GM21825 (cell line): ENCODE results near the gene GSE1.

Experiments
- ATAC-seq: cut with Tn5 transposase; IDR thresholded peaks from one replicate; pipeline ENCODE4 v1.9.1; 2021; ENCODE audit warnings: mild to moderate bottlenecking, moderate library complexity; ENCODE audit not compliant: unreplicated experiment

The GSE1 gene

GRCh38 chr16:85605051-85605911 is 7.8 kb upstream of the GSE1 start:
- no peak for ATAC-seq

DNA sequence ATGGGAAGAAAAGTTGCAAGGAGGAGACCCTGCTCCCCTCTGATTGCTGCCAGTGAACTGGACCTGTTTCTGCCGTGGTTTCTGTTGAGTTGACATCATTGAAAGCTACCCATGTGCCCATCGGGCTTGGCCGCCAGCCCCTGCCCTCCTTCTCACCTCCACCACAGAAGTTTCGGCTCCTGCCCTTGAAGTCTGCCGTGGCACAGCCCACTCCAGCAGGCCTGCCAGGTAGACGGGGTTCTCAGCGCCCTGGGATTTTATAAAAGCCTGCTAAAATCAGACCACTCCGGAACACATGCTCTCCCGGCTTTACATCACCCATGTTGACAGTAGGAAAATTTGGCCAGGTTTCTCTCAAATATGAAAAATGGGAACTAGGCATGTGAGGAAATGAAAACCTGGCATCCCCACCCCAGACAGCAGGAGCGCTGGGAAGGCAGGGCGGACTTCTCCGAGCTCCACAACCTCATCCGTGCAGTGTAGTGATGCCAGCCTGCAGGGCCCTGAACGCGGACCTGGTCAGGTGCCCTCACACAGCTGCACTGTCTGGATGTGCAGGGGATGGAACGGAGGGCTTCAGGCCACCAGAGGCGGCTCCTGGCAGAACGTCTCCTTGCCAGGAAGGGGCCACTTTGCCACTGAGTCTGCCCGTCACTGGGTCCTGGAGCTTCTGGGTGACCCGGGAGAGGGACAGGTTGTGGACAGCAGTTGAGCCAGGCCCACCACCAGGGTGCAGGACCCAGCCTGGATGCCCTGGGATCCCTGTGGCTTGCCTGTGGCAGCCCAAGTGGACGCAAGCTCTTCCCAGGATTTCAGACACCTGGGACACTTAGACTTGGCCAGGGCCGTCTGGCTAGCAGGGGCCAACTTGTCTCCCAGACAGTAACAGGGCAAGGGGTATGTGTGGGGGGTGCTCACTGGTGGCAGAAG is 6.9 kb upstream of the GSE1 start:
- no peak for ATAC-seq

GRCh38 chr16:85606904-85607303 is 6.2 kb upstream of the GSE1 start:
- ATAC-seq, result no peak

DNA sequence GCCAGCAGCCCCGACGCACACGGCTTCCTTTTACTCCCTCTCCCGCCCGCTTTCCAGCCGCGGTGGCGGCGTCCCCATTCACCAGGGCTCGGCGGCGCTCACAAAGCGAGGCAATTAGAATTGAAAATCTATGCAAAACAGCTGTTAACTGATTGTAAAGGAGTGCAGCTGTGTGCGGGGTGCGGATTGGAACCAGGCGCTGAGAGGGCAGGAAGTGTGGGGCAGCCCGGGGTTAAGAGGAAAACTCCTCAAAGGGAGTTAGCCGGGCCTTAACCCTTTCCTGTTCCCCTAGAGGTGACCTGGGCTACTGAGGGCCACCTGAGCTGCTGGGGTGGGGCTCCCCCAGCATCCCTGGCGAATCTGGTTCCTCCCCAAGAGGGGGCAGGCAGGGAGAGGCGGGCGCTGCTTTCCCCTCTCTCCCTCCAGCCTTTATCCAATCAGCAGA is 5.8 kb upstream of the GSE1 start:
- ATAC-seq, result no peak

GRCh38 chr16:85607796-85608514 is 5.2 kb upstream of the GSE1 start:
- no peak for ATAC-seq

DNA sequence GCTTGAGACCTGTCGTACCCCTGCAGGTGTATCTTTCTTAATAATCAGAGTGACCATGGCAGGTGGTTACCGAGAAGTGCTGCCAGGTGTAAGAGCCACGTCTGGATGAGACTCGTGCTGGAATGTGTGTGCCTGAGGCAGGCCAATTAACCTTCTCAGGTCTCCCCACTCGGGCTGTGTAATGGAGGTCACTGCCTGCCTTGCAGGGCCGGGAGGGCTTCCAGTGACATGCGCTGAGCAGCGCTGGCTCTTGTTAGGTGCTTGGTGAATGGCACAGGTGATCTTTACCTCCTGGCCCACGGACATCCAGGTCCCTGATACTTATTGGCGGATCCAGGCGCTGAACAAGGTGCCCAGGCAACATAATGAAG is 4.6 kb upstream of the GSE1 start:
- ATAC-seq, result no peak

DNA sequence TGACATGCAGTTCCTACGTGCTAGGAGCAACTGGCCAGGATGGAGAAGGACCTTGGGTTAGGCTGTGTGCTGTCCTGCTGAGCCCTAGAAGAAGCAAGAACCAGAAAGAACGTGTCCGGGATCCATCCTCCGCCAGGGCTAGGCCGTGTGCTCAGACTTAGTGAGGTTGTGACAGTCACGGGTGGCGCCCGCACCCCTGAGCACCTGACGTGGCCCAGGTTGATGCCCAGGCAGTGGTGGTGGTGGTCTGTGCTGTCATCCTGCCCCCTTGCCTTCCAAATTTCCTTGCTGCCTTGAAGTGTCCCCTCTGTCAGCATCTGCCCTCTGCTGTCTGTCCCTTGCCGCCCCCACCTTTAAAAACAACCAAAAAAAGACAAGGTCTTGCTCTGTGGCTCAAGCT is 4.2 kb upstream of the GSE1 start:
- ATAC-seq, result no peak

DNA sequence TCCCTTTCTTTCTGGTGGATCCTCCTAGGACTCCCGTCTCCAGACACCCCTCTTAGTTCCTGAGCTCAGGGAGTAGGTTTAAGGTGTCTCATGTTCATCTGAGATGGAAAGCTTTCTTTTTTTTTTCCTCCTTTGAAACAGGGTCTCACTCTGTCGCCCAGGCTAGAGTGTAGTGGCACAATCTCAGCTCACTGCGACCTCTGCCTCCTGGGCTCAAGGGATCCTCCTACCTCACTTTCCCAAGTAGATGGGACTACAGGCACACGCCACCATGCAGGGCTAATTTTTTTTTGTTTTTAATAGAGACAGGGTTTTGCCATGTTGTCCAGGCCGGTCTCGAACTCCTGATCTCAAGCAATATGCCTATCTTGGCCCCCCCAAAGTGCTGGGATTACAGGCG is 3.6 kb upstream of the GSE1 start:
- no peak for ATAC-seq

- ATAC-seq, result no peak
Measured at GRCh38 chr16:85610059-85610445, 3.1 kb upstream of the GSE1 start.

GRCh38 chr16:85610446-85611193 is 2.5 kb upstream of the GSE1 start:
- peak; percentile 32 for ATAC-seq

- ATAC-seq, result no peak
Measured at GRCh38 chr16:85611194-85611443, 2.0 kb upstream of the GSE1 start.

GRCh38 chr16:85611444-85612190 is 1.5 kb upstream of the GSE1 start:
- no peak for ATAC-seq

DNA sequence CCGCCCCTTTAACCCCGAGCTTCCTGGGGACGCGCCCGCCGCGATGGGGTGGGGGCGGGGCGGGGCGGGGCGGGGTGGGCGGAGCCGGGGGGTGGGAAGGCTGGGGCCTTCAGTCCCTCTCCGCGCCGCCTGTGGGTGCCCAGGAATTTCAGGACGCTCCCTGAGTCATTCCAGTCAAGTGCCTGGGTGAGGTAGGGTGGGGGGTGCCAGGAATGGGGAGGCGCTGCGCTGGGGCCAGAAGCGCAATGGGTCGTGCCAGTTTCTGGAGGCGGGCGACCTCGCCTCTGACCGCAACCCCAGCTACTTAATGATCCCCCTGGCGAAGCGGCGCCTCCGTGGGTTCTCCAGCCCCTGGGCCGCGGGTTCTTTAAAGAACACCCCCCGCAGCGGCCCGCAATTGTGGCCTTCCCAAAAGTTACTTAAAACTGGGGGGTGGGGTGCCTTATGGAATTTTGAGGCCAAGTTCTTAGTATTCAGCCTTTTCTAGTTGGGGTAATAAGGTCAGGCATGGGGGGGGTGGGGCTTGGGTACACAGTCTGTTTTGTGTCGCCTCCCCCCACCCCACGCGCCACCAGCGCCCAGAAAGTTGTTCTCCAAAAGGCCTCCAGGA is 826 bp upstream of the GSE1 start:
- ATAC-seq, result no peak

DNA sequence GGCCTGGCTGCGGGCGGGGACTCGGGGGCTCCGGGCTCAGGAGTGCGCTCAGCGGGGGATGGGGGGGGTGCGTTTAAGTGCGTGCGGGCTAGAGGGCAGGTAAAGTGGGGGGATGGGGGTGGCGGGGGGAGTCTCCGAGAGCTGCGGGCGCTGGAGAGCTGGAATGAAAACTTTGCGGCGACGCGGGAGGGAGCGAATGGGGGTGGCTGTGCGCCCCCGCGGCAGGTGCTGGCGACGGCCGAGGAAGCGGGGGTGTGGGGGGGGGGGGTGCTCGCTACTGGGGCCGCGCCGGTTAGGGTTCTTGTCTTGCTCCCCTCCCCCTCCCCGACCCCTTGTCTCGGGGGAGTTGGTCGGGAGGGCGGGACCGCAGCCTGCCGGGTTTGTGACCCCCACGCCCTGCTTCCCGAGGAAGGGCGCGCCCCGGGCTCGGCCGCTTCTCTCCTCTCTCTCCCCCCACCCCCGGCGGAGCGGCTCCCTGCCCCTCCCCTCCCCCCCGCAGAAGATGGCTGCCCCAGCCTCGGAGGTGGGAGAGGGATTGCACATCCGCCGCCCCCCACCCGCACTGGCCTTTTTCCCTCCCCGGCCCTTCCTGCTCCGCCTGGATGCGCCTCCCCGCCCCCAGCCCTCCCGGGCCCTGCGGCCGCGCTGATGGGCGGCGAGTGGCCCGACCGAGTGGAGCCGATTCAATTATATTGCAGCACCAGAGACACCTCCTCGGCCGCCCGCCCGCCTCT is 649 bp downstream of the GSE1 start:
- ATAC-seq, result no peak

DNA sequence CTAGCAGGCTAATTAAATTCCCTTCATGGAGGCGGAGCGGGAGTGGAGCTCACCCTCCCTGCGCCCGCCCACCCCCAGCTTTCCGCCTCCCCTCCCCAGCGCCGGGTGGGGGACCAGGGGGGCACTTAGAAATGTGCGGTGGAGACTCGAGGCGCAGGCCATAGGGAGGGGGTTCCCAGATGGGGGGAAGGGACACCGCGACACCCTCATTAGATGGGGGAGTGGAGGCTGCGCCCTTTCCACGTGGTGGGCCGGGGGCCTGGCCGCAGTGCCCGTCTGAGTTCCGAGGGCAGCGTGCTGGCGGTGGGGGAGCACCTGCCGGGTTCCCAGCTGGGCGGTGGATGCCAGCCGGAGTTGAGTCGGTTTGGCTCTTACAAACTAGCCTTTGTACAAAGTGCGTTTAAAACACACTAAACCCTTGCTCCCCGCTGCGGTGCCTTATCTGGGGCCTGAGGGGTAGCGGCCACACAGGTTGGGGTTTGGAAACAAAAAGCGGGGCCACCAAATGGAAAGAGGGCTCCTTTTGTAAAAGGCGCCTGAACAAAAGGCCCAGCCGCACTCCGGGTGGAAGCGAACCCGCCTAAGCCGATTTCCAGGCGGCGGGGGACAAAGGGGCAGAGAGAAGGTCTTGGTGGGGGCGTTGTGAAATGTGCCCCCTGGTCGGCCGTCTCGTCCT is 1.4 kb downstream of the GSE1 start:
- no peak for ATAC-seq

- ATAC-seq, result no peak
Measured at GRCh38 chr16:85615014-85615851, 2.1 kb downstream of the GSE1 start.

GRCh38 chr16:85615852-85616606 is 2.9 kb downstream of the GSE1 start:
- ATAC-seq, result peak; percentile 31
